GM23338 (cell line): ENCODE data around the gene TOX2. TPM values are rescaled to one million over a fixed set of nuclear protein-coding genes. Genes with fewer than 3 reads are reported as not detected.

Experiments used
- ATAC-seq: fragments of 200-7000 bp; cut with Tn5 transposase; 3 replicates; pipeline ENCODE4 v1.9.1; 2020
- DNase-seq: peaks from one replicate; pipeline ENCODE4 v3.0.0-alpha.2; 2015; ENCODE audit warnings: low spot score
- H2AFZ ChIP-seq: fragments of 200-600 bp; sonication (generic); 2 replicates; pipeline ENCODE4 v1.8.0; 2016; ENCODE audit warnings: antibody characterized with exemption, mild to moderate bottlenecking, moderate library complexity
- H3F3A ChIP-seq: fragments of 200-600 bp; sonication (generic); replicated peaks from 2 replicates; pipeline ENCODE4 v1.8.0; 2017; ENCODE audit warnings: antibody characterized with exemption, mixed run types, low read depth
- H3K27ac ChIP-seq: fragments of 200-600 bp; sonication (generic); 2 replicates; pipeline ENCODE4 v1.6.1; 2016; ENCODE audit warnings: low read depth
- H3K27me3 ChIP-seq: fragments of 200-600 bp; sonication (generic); 2 replicates; pipeline ENCODE4 v1.8.0; 2016; ENCODE audit warnings: mild to moderate bottlenecking, mixed run types, moderate library complexity; ENCODE audit not compliant: insufficient read depth
- H3K36me3 ChIP-seq: fragments of 200-600 bp; sonication (generic); 2 replicates; pipeline ENCODE4 v1.8.0; 2016; ENCODE audit warnings: mild to moderate bottlenecking; ENCODE audit not compliant: insufficient read depth
- H3K4me1 ChIP-seq: fragments of 200-600 bp; sonication (generic); 2 replicates; pipeline ENCODE4 v1.8.0; 2016; ENCODE audit warnings: mild to moderate bottlenecking, moderate library complexity; ENCODE audit not compliant: insufficient read depth
- H3K4me2 ChIP-seq: fragments of 200-600 bp; sonication (generic); 2 replicates; pipeline ENCODE4 v1.7.1; 2017; ENCODE audit warnings: mixed run types
- H3K4me3 ChIP-seq: fragments of 200-600 bp; sonication (generic); 2 replicates; pipeline ENCODE4 v1.6.1; 2016; ENCODE audit warnings: mixed run types
- H3K79me2 ChIP-seq: fragments of 200-600 bp; sonication (generic); replicated peaks from 2 replicates; pipeline ENCODE4 v1.8.0; 2017; ENCODE audit warnings: mild to moderate bottlenecking; ENCODE audit not compliant: insufficient read depth
- H3K9me2 ChIP-seq: fragments of 200-600 bp; sonication (generic); 2 replicates; pipeline ENCODE4 v1.8.0; 2017; ENCODE audit not compliant: insufficient read depth
- H4K20me1 ChIP-seq: fragments of 200-600 bp; sonication (generic); replicated peaks from 2 replicates; pipeline ENCODE4 v1.8.0; 2017; ENCODE audit warnings: mild to moderate bottlenecking; ENCODE audit not compliant: insufficient read depth
- H3K27ac Mint-ChIP-seq: 2 replicates; pipeline ENCODE4 v1.8.0; 2020; ENCODE audit warnings: inconsistent platforms, mild to moderate bottlenecking, moderate library complexity, mixed read lengths
- H3K27me3 Mint-ChIP-seq: 3 replicates; pipeline ENCODE4 v1.8.0; 2022; ENCODE audit warnings: low read depth, mild to moderate bottlenecking, moderate library complexity, mixed read lengths, inconsistent platforms; ENCODE audit not compliant: insufficient read depth, poor library complexity
- H3K36me3 Mint-ChIP-seq: 3 replicates; pipeline ENCODE4 v1.8.0; 2021; ENCODE audit warnings: low read depth, mild to moderate bottlenecking, inconsistent platforms, moderate library complexity, mixed read lengths
- H3K4me1 Mint-ChIP-seq: 3 replicates; pipeline ENCODE4 v1.8.0; 2020; ENCODE audit warnings: mild to moderate bottlenecking, inconsistent platforms, mixed read lengths
- H3K4me3 Mint-ChIP-seq: 3 replicates; pipeline ENCODE4 v1.8.0; 2021; ENCODE audit warnings: moderate library complexity, mild to moderate bottlenecking, inconsistent platforms, mixed read lengths
- H3K9me3 Mint-ChIP-seq: 3 replicates; pipeline ENCODE4 v1.8.0; 2020; ENCODE audit warnings: moderate library complexity, mild to moderate bottlenecking, inconsistent platforms, mixed read lengths
- CREB1 ChIP-seq: fragments of 250-450 bp; sonication (Bioruptor Pico); IDR thresholded peaks from 2 replicates; pipeline ENCODE4 v1.5.0; 2020; ENCODE audit warnings: low read depth, mild to moderate bottlenecking, moderate library complexity
- EZH2phosphoT487 ChIP-seq: fragments of 200-600 bp; sonication (generic); IDR thresholded peaks from one replicate; pipeline ENCODE4 v1.8.1; 2018; ENCODE audit warnings: antibody characterized with exemption; ENCODE audit not compliant: unreplicated experiment
- NANOG ChIP-seq: IDR thresholded peaks from 2 replicates; pipeline ENCODE4 v1.6.1; 2016; ENCODE audit warnings: antibody characterized with exemption, borderline replicate concordance
- POLR2AphosphoS5 ChIP-seq: IDR thresholded peaks from 2 replicates; pipeline ENCODE4 v1.6.1; 2016; ENCODE audit warnings: antibody characterized with exemption, low read depth
- STAT1 ChIP-seq: IDR thresholded peaks from one replicate; pipeline ENCODE4 v1.6.1; 2016; ENCODE audit warnings: antibody characterized with exemption; ENCODE audit not compliant: unreplicated experiment
- ZNF114 ChIP-seq: fragments of 250-450 bp; sonication (Bioruptor Pico); IDR thresholded peaks from 2 replicates; pipeline ENCODE4 v1.5.0; 2020; ENCODE audit warnings: mild to moderate bottlenecking, moderate library complexity
- polyA plus RNA-seq: library from polyadenylated mRNA; unstranded; fragments of >200 nt; fragmentation: Nextera tagmentation; extraction: Ambion mirVana; gene quantifications from 2 replicates; pipeline ENCODE4 v1.2.1, GENCODE V29; 2016
- total RNA-seq: library from RNA; depleted of rRNA; stranded (reverse); fragments of >200 nt; shearing (Covaris generic); gene quantifications from 2 replicates; pipeline ENCODE4 v1.2.3, GENCODE V29; 2014
- TF ChIP-seq, protein P1 (sequence below): IDR thresholded peaks from 2 replicates; pipeline ENCODE4 v1.6.1; 2016; ENCODE audit warnings: antibody characterized with exemption
- TF ChIP-seq, protein P2 (sequence below): fragments of 250-450 bp; sonication (Bioruptor Pico); IDR thresholded peaks from 2 replicates; pipeline ENCODE4 v1.5.0; 2020; ENCODE audit warnings: mild to moderate bottlenecking, moderate library complexity
- TF ChIP-seq, protein P3 (sequence below), 2 experiments: fragments of 200-600 bp in 1 of 2; sonication (generic) in 1 of 2; conservative IDR thresholded peaks; 2 replicates each; pipeline versions ENCODE4 v1.5.1 to v1.6.1; 2016 to 2017; ENCODE audit warnings: antibody characterized with exemption in 2 of 2, low read depth in 2 of 2, mild to moderate bottlenecking in 2 of 2, moderate library complexity in 1 of 2

TOX2 gene
- total and polyA plus RNA-seq, 2 experiments from 2014 or later = 1.4 to 1.5 TPM

DNA sequence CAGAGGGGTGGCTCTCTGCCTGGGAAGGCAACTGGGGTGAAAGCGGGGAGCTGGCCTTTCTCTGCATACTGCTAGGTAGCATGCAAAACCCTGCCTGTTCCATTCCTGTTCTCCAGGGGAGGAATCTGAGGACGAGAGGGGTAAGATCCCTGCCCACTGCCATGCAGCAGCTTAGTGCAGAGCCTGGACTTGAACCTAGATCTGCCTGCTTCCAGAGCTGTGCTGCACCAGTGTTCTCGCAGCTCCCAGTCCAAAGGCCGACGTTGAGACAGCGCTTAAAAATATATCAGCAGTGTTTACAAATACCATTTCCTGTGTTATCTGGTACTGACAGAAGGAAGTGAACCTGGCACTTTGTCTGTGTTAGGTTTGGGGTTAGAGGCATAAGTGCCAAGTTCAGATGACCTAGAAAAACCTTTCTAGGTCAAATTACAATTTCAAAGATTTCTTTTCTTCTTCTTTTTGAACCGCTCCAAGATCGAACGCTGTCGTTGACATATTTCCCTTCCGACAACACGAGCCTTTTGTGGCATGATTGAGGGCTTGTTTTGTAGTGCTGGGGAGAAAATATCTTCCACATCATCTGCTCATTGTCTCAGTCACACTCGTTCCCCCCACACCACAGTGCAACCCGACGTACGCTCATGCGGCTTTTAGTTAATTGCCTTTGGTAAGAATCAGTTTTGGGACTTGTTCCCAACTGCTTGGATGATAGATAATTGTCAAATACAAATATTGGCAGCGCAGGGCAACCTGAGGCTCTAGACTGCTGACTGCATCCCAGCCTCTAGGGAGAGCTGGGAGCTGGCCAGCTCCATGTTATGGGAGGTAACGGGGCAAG lies 44.6 kb downstream of the TOX2 start:
- Histone ChIP-seq H2AFZ (no peak overlapping the region), H3K79me2 (no peaks in the 10 kb centered on the region), H3K4me3 (no peak overlapping the region), H3K9me2 (no peaks in the 10 kb centered on the region), H3F3A (no peaks in the 10 kb centered on the region), H4K20me1 (no peaks in the 10 kb centered on the region), H3K27ac (no peak overlapping the region), H3K4me2 (no peak overlapping the region), H3K27me3 (0 out of 2 replicates have a peak, but pooled peaks cover 7% of the 10 kb centered on the region), H3K36me3 (no peaks in the 10 kb centered on the region), H3K4me1 (peaks cover 18% of the 10 kb centered on the region)
- H3K36me3 Mint-ChIP-seq = no peaks in the 10 kb centered on the region
- no peak overlapping the region for H3K27ac Mint-ChIP-seq
- peaks cover 12% of the 10 kb centered on the region for H3K27me3 Mint-ChIP-seq
- TF ChIP-seq CREB1 (CRISPR knock-in tag) = no peak
- H3K4me3 Mint-ChIP-seq = no peak overlapping the region
- no peak for DNase-seq
- H3K9me3 Mint-ChIP-seq = peaks cover 6% of the 10 kb centered on the region; the same call in 1 of the 3 replicates
- ATAC-seq = no peak
- H3K4me1 Mint-ChIP-seq = peaks cover 32% of the 10 kb centered on the region

DNA sequence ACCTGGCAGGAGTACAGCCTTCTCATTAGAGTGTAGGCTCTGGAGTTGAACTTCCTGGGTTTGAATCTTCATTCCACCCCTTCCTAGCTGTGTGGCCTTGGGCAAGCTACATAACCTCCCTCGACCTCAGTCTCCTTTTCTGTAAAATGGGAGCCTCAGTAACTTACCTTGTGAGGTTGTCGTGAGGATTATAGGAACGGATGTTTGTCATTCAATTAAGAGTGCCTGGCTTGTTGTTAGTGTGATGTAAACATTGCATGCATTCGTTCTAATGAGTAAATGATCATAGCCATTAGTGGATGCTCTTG lies 45.2 kb downstream of the TOX2 start:
- DNase-seq = no peak
- TF ChIP-seq EZH2phosphoT487 = no peak
- TF ChIP-seq STAT1 = no peak
- no peak for TF ChIP-seq POLR2AphosphoS5
- TF ChIP-seq, protein P1, sequence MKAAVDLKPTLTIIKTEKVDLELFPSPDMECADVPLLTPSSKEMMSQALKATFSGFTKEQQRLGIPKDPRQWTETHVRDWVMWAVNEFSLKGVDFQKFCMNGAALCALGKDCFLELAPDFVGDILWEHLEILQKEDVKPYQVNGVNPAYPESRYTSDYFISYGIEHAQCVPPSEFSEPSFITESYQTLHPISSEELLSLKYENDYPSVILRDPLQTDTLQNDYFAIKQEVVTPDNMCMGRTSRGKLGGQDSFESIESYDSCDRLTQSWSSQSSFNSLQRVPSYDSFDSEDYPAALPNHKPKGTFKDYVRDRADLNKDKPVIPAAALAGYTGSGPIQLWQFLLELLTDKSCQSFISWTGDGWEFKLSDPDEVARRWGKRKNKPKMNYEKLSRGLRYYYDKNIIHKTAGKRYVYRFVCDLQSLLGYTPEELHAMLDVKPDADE = no peak
- no peak for TF ChIP-seq NANOG
- TF ChIP-seq, protein P2, sequence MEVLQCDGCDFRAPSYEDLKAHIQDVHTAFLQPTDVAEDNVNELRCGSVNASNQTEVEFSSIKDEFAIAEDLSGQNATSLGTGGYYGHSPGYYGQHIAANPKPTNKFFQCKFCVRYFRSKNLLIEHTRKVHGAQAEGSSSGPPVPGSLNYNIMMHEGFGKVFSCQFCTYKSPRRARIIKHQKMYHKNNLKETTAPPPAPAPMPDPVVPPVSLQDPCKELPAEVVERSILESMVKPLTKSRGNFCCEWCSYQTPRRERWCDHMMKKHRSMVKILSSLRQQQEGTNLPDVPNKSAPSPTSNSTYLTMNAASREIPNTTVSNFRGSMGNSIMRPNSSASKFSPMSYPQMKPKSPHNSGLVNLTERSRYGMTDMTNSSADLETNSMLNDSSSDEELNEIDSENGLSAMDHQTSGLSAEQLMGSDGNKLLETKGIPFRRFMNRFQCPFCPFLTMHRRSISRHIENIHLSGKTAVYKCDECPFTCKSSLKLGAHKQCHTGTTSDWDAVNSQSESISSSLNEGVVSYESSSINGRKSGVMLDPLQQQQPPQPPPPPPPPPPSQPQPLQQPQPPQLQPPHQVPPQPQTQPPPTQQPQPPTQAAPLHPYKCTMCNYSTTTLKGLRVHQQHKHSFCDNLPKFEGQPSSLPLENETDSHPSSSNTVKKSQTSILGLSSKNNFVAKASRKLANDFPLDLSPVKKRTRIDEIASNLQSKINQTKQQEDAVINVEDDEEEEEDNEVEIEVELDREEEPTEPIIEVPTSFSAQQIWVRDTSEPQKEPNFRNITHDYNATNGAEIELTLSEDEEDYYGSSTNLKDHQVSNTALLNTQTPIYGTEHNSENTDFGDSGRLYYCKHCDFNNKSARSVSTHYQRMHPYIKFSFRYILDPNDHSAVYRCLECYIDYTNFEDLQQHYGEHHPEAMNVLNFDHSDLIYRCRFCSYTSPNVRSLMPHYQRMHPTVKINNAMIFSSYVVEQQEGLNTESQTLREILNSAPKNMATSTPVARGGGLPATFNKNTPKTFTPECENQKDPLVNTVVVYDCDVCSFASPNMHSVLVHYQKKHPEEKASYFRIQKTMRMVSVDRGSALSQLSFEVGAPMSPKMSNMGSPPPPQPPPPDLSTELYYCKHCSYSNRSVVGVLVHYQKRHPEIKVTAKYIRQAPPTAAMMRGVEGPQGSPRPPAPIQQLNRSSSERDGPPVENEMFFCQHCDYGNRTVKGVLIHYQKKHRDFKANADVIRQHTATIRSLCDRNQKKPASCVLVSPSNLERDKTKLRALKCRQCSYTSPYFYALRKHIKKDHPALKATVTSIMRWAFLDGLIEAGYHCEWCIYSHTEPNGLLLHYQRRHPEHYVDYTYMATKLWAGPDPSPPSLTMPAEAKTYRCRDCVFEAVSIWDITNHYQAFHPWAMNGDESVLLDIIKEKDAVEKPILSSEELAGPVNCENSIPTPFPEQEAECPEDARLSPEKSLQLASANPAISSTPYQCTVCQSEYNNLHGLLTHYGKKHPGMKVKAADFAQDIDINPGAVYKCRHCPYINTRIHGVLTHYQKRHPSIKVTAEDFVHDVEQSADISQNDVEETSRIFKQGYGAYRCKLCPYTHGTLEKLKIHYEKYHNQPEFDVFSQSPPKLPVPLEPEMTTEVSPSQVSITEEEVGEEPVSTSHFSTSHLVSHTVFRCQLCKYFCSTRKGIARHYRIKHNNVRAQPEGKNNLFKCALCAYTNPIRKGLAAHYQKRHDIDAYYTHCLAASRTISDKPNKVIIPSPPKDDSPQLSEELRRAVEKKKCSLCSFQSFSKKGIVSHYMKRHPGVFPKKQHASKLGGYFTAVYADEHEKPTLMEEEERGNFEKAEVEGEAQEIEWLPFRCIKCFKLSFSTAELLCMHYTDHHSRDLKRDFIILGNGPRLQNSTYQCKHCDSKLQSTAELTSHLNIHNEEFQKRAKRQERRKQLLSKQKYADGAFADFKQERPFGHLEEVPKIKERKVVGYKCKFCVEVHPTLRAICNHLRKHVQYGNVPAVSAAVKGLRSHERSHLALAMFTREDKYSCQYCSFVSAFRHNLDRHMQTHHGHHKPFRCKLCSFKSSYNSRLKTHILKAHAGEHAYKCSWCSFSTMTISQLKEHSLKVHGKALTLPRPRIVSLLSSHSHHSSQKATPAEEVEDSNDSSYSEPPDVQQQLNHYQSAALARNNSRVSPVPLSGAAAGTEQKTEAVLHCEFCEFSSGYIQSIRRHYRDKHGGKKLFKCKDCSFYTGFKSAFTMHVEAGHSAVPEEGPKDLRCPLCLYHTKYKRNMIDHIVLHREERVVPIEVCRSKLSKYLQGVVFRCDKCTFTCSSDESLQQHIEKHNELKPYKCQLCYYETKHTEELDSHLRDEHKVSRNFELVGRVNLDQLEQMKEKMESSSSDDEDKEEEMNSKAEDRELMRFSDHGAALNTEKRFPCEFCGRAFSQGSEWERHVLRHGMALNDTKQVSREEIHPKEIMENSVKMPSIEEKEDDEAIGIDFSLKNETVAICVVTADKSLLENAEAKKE = no peak
- TF ChIP-seq, protein P3, sequence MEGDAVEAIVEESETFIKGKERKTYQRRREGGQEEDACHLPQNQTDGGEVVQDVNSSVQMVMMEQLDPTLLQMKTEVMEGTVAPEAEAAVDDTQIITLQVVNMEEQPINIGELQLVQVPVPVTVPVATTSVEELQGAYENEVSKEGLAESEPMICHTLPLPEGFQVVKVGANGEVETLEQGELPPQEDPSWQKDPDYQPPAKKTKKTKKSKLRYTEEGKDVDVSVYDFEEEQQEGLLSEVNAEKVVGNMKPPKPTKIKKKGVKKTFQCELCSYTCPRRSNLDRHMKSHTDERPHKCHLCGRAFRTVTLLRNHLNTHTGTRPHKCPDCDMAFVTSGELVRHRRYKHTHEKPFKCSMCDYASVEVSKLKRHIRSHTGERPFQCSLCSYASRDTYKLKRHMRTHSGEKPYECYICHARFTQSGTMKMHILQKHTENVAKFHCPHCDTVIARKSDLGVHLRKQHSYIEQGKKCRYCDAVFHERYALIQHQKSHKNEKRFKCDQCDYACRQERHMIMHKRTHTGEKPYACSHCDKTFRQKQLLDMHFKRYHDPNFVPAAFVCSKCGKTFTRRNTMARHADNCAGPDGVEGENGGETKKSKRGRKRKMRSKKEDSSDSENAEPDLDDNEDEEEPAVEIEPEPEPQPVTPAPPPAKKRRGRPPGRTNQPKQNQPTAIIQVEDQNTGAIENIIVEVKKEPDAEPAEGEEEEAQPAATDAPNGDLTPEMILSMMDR (conservative IDR thresholded peaks at IDR 0.05; ENCODE audit: low read depth in 2 of 2) = no peak
- TF ChIP-seq ZNF114 (CRISPR knock-in tag) = no peak
- no peak for TF ChIP-seq CREB1 (CRISPR knock-in tag)

More for the DNA sequence above, 45.2 kb downstream of the TOX2 start:
- Mint-ChIP-seq H3K27ac (no peak overlapping the region), H3K4me3 (no peak overlapping the region), H3K36me3 (no peaks in the 10 kb centered on the region), H3K27me3 (peaks cover 13% of the 10 kb centered on the region), H3K4me1 (peaks cover 33% of the 10 kb centered on the region), H3K9me3 (peaks cover 6% of the 10 kb centered on the region; the same call in 1 of the 3 replicates)
- no peaks in the 10 kb centered on the region for H3K36me3 ChIP-seq
- no peak overlapping the region for H2AFZ ChIP-seq
- H3K27me3 ChIP-seq = 0 out of 2 replicates have a peak, but pooled peaks cover 7% of the 10 kb centered on the region
- no peak overlapping the region for H3K27ac ChIP-seq
- H3K4me3 ChIP-seq = no peak overlapping the region
- no peak overlapping the region for H3K4me2 ChIP-seq
- ATAC-seq = no peak
- H4K20me1 ChIP-seq = no peaks in the 10 kb centered on the region
- H3K79me2 ChIP-seq = no peaks in the 10 kb centered on the region
- H3K9me2 ChIP-seq = no peaks in the 10 kb centered on the region
- peaks cover 18% of the 10 kb centered on the region for H3K4me1 ChIP-seq
- no peaks in the 10 kb centered on the region for H3F3A ChIP-seq
